Neuronal stem cell (in vitro differentiated cells): ENCODE data around the gene CEP112.

Source experiments
- DNase-seq: peaks from one replicate; pipeline ENCODE4 v3.0.0-alpha.2; 2013; ENCODE audit warnings: low spot score
- H2AFZ ChIP-seq: one replicate; pipeline ENCODE4 v1.6.1; 2013; ENCODE audit warnings: mild to moderate bottlenecking, low read length, inconsistent platforms
- H2AK5ac ChIP-seq: 2 replicates; pipeline ENCODE4 v1.6.1; 2013; ENCODE audit warnings: low read depth, mild to moderate bottlenecking, inconsistent platforms, low read length, moderate library complexity, mixed read lengths
- H2BK120ac ChIP-seq: 2 replicates; pipeline ENCODE4 v1.6.1; 2013; ENCODE audit warnings: low read depth, mild to moderate bottlenecking, inconsistent platforms, low read length, moderate library complexity, mixed read lengths
- H2BK12ac ChIP-seq: one replicate; pipeline ENCODE4 v1.6.1; 2013; ENCODE audit warnings: low read length, inconsistent platforms
- H2BK15ac ChIP-seq: 2 replicates; pipeline ENCODE4 v1.6.1; 2013; ENCODE audit warnings: mild to moderate bottlenecking, low read length, inconsistent platforms, mixed read lengths
- H2BK5ac ChIP-seq: one replicate; pipeline ENCODE4 v1.6.1; 2013; ENCODE audit warnings: inconsistent platforms, mild to moderate bottlenecking, low read length, moderate library complexity
- H3K14ac ChIP-seq: one replicate; pipeline ENCODE4 v1.6.1; 2013; ENCODE audit warnings: low read length, inconsistent platforms
- H3K18ac ChIP-seq: 2 replicates; pipeline ENCODE4 v1.6.1; 2013; ENCODE audit warnings: low read length, inconsistent platforms
- H3K23ac ChIP-seq: 2 replicates; pipeline ENCODE4 v1.6.1; 2013; ENCODE audit warnings: low read depth, mild to moderate bottlenecking, mixed read lengths, low read length, inconsistent platforms; ENCODE audit not compliant: poor library complexity
- H3K27ac ChIP-seq: replicated peaks from 3 replicates; pipeline ENCODE4 v1.5.1; 2013; ENCODE audit warnings: low read length, inconsistent platforms
- H3K27me3 ChIP-seq, 3 experiments: 2 replicates each; pipeline ENCODE4 v1.6.1; 2013; ENCODE audit warnings: low read length in 3 of 3, mild to moderate bottlenecking in 2 of 3, inconsistent platforms in 1 of 3, low read depth in 1 of 3, mixed read lengths in 1 of 3, moderate library complexity in 1 of 3; ENCODE audit not compliant: control insufficient read depth in 3 of 3, insufficient read depth in 3 of 3
- H3K36me3 ChIP-seq, 2 donors: replicated peaks in 1 of 2; 2 replicates each; pipeline ENCODE4 v1.6.1; 2013; ENCODE audit warnings: low read length in 2 of 2; ENCODE audit not compliant: control insufficient read depth in 2 of 2, insufficient read depth in 2 of 2
- H3K4ac ChIP-seq: 2 replicates; pipeline ENCODE4 v1.6.1; 2013; ENCODE audit warnings: inconsistent platforms, mild to moderate bottlenecking, low read length, moderate library complexity
- H3K4me1 ChIP-seq, 2 donors: 1 replicate in 1 of 2; 2 replicates in 1 of 2; pipeline ENCODE4 v1.6.1; 2013; ENCODE audit warnings: low read length in 2 of 2, low read depth in 1 of 2; ENCODE audit not compliant: control insufficient read depth in 2 of 2, insufficient read depth in 1 of 2
- H3K4me2 ChIP-seq: one replicate; pipeline ENCODE4 v1.6.1; 2013; ENCODE audit warnings: mild to moderate bottlenecking, low read length, inconsistent platforms; ENCODE audit not compliant: insufficient read depth, poor library complexity, severe bottlenecking
- H3K4me3 ChIP-seq, 2 donors: 2 replicates each; pipeline ENCODE4 v1.5.1; 2013; ENCODE audit warnings: low read length in 2 of 2, mild to moderate bottlenecking in 2 of 2, inconsistent platforms in 1 of 2, moderate library complexity in 1 of 2
- H3K79me1 ChIP-seq: one replicate; pipeline ENCODE4 v1.6.1; 2013; ENCODE audit warnings: low read depth, mild to moderate bottlenecking, inconsistent platforms, low read length, moderate library complexity
- H3K9ac ChIP-seq: one replicate; pipeline ENCODE4 v1.6.1; 2013; ENCODE audit warnings: mild to moderate bottlenecking, low read depth, low read length, inconsistent platforms; ENCODE audit not compliant: poor library complexity
- H3K9me3 ChIP-seq, 2 donors: replicated peaks in 1 of 2; 2 replicates each; pipeline versions ENCODE3 to v1.6.1; 2013; ENCODE audit warnings: low read length in 2 of 2, mild to moderate bottlenecking in 2 of 2, inconsistent platforms in 1 of 2, low read depth in 1 of 2, mixed read lengths in 1 of 2, moderate library complexity in 1 of 2; ENCODE audit not compliant: control insufficient read depth in 2 of 2, insufficient read depth in 1 of 2
- H4K8ac ChIP-seq: one replicate; pipeline ENCODE4 v1.6.1; 2013; ENCODE audit warnings: low read depth, mild to moderate bottlenecking, inconsistent platforms, low read length, moderate library complexity
- H4K91ac ChIP-seq: one replicate; pipeline ENCODE4 v1.6.1; 2013; ENCODE audit warnings: low read length, low read depth, mild to moderate bottlenecking, inconsistent platforms; ENCODE audit not compliant: poor library complexity
- WGBS, 2 donors: extraction: QIAGEN DNeasy Blood & Tissue Kit; methylation state at CpG; one replicate each; pipeline ENCODE4 v1.1.7; 2013; ENCODE audit warnings: missing lambda C conversion rate in 2 of 2, mixed read lengths in 1 of 2; ENCODE audit not compliant: insufficient read length in 2 of 2, insufficient replicate concordance in 1 of 2; ENCODE audit errors: extremely low coverage in 2 of 2; 5-methylcytosine and 5-hydroxymethylcytosine counted together

CEP112 gene

DNA sequence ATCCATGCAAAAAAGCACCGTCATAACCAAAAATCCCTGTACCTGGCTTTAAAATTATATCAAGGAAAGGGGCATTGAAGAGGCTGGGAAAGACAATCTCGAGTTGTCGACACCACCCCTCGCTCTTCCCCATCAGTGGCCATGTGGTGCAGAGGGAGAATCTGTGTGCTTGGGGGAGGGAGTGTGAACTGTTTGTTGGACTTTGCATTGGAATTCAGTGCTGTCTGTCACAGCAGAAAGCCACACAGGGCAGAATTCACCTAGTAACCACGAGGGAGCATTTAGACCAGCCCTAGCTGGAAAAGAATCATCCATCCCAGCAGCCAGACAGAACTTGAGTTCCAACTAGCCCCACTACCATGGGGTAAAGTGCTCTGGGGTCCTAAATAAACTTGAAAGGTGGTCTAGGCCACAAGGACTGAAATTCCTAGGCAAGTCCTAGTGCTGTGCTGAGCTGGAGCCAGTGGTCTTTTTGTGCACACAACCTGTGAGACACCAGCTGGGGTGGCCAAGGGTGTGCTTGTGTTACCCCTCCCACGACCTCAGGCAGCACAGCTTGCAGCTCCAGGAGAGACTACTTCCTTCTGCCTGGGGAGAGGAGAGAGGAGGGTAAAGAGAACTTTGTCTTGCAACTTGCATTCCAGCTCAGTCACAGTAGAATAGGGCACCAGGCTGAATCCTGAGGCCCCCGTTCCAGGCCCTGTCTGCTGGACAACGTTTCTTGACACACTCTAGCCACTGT lies 11.5 kb upstream of the CEP112 start:
- H3K4me2 ChIP-seq = no peak overlapping the region
- no peak overlapping the region for H3K18ac ChIP-seq
- H3K9me3 ChIP-seq = no peaks in the 10 kb centered on the region
- no peaks in the 10 kb centered on the region for H3K27me3 ChIP-seq
- WGBS, 2 donors = no CpG with 5 or more reads among the region's 8 CpGs
- H2BK5ac ChIP-seq = no peak overlapping the region
- H3K79me1 ChIP-seq = no peaks in the 10 kb centered on the region
- H4K91ac ChIP-seq = no peak overlapping the region
- no peak overlapping the region for H3K4me3 ChIP-seq
- H2BK120ac ChIP-seq = no peak overlapping the region
- H2BK12ac ChIP-seq = no peak overlapping the region
- H4K8ac ChIP-seq = no peak overlapping the region
- no peak overlapping the region for H3K27ac ChIP-seq
- H2BK15ac ChIP-seq = no peak overlapping the region
- H3K14ac ChIP-seq = no peak overlapping the region
- H3K23ac ChIP-seq = no peak overlapping the region
- H3K36me3 ChIP-seq = no peaks in the 10 kb centered on the region
- H3K4ac ChIP-seq = no peak overlapping the region
- H3K9ac ChIP-seq = no peak overlapping the region
- H3K4me1 ChIP-seq = peaks cover 1 to 2% of the 10 kb centered on the region in 2 donors
- H2AFZ ChIP-seq = peak overlapping the region; percentile 16
- no peak for DNase-seq
- H2AK5ac ChIP-seq = no peak overlapping the region

GRCh38 chr17:66200685-66201092 lies 8.8 kb upstream of the CEP112 start:
- peak; percentile 54 for DNase-seq
- WGBS, 2 donors = no CpG with 5 or more reads among the region's 3 CpGs

DNA sequence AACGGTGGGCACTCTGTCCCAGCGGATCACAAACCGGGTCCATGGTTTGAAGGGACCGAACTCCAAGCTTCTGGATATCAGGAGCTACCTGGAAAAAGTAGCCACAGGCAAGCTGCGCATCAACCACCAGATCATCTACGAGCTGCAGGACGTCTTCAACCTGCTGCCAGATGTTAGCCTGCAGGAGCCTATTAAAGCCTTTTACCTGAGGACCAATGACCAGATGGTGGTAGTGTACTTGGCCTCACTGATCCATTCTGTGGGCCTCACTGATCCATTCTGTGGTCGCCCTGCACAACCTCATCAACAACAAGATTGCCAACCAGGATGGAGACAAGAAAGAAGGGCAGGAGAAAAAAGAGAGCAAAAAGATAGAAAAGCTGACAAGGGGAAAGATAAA lies 6.3 kb upstream of the CEP112 start:
- H2BK120ac ChIP-seq = no peak overlapping the region
- no CpG with 5 or more reads among the region's 8 CpGs for WGBS, 2 donors
- no peak overlapping the region for H2AK5ac ChIP-seq

More at GRCh38 chr17:66200685-66201092, 8.8 kb upstream of the CEP112 start:
- Histone ChIP-seq H3K27ac (no peak overlapping the region), H3K4ac (no peak overlapping the region), H3K4me1 (peaks cover 1 to 2% of the 10 kb centered on the region in 2 donors), H3K14ac (no peak overlapping the region), H2BK5ac (no peak overlapping the region), H3K18ac (no peak overlapping the region), H3K23ac (no peak overlapping the region), H2BK15ac (no peak overlapping the region), H3K4me3 (no peak overlapping the region), H4K91ac (no peak overlapping the region), H3K79me1 (no peaks in the 10 kb centered on the region), H3K36me3 (no peaks in the 10 kb centered on the region), H3K27me3 (no peaks in the 10 kb centered on the region), H2BK12ac (no peak overlapping the region), H4K8ac (no peak overlapping the region), H2BK120ac (no peak overlapping the region), H3K4me2 (no peak overlapping the region), H3K9me3 (no peaks in the 10 kb centered on the region), H2AK5ac (no peak overlapping the region), H2AFZ (peak overlapping the region; percentile 72), H3K9ac (no peak overlapping the region)

GRCh38 chr17:66192378-66192687 lies 400 bp upstream of the CEP112 start:
- H4K91ac ChIP-seq = no peak overlapping the region
- H3K4me3 ChIP-seq = peak overlapping the region; percentile 23 to 24
- no peak overlapping the region for H3K18ac ChIP-seq
- H2BK15ac ChIP-seq = no peak overlapping the region
- no peak overlapping the region for H3K23ac ChIP-seq
- H3K4ac ChIP-seq = no peak overlapping the region
- no peak overlapping the region for H2BK12ac ChIP-seq
- no peak overlapping the region for H2AK5ac ChIP-seq
- H3K9me3 ChIP-seq = no peaks in the 10 kb centered on the region
- no peak for DNase-seq
- H3K36me3 ChIP-seq = peaks cover 0 to 6% of the 10 kb centered on the region in 2 donors
- H3K27ac ChIP-seq = no peak overlapping the region
- H3K4me2 ChIP-seq = peak overlapping the region; percentile 48
- peak overlapping the region; percentile 97 for H2AFZ ChIP-seq
- no peak overlapping the region for H3K9ac ChIP-seq
- no peak overlapping the region for H2BK5ac ChIP-seq
- H2BK120ac ChIP-seq = no peak overlapping the region
- H4K8ac ChIP-seq = no peak overlapping the region
- no peaks in the 10 kb centered on the region for H3K27me3 ChIP-seq
- no peaks in the 10 kb centered on the region for H3K79me1 ChIP-seq
- H3K14ac ChIP-seq = no peak overlapping the region
- H3K4me1 ChIP-seq = peaks cover 1 to 7% of the 10 kb centered on the region in 2 donors
- no CpG with 5 or more reads among the region's 10 CpGs for WGBS, 2 donors

More for the DNA sequence above, 6.3 kb upstream of the CEP112 start:
- Histone ChIP-seq H3K9ac (no peak overlapping the region), H3K4me1 (peaks cover 1 to 2% of the 10 kb centered on the region in 2 donors), H2BK12ac (no peak overlapping the region), H3K18ac (no peak overlapping the region), H3K36me3 (no peaks in the 10 kb centered on the region), H3K4me2 (no peak overlapping the region), H3K27ac (no peak overlapping the region), H3K9me3 (no peaks in the 10 kb centered on the region), H3K14ac (no peak overlapping the region), H3K23ac (no peak overlapping the region), H4K8ac (no peak overlapping the region), H2BK5ac (no peak overlapping the region), H3K79me1 (no peaks in the 10 kb centered on the region), H2BK15ac (no peak overlapping the region), H3K4me3 (no peak overlapping the region), H3K4ac (no peak overlapping the region), H2AFZ (no peak overlapping the region), H4K91ac (no peak overlapping the region), H3K27me3 (no peaks in the 10 kb centered on the region)
- DNase-seq = no peak
